AG08395 (cell line): ENCODE results near the gene MRC2.
A peak's percentile ranks its signal among the peaks of the same experiment; 100 is the strongest.

Experiments used
- DNase-seq: peaks from one replicate; pipeline ENCODE4 v3.0.0; 2012; ENCODE audit warnings: mixed read lengths, low spot score

The MRC2 gene

DNA sequence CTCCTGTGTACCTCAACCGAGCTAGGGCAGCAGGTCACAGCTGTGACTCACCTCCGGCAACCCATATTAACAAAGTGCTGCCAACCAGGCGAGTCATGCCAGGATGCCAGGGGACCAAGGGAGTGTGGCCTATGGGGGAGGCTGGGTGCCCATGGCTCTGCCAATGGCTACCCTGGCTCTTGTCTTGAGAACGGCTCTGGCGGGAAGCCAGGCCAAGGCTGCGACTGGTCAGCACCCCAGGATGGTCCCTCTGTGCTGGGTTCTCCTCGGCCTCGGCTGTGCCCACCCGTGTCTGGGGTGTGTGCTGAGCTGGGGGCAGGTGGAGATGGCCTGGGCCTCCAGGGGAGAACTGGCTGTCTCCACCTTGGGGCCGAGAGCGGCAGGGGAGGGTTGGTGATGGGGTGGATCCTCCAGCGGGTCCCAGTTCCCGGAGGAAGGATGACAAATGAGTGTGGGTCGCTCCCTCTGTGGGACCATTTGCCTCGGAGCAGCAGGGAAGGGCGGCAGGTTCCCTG, 75.8 kb downstream of the MRC2 start:
- peak; percentile 50 for DNase-seq

DNA sequence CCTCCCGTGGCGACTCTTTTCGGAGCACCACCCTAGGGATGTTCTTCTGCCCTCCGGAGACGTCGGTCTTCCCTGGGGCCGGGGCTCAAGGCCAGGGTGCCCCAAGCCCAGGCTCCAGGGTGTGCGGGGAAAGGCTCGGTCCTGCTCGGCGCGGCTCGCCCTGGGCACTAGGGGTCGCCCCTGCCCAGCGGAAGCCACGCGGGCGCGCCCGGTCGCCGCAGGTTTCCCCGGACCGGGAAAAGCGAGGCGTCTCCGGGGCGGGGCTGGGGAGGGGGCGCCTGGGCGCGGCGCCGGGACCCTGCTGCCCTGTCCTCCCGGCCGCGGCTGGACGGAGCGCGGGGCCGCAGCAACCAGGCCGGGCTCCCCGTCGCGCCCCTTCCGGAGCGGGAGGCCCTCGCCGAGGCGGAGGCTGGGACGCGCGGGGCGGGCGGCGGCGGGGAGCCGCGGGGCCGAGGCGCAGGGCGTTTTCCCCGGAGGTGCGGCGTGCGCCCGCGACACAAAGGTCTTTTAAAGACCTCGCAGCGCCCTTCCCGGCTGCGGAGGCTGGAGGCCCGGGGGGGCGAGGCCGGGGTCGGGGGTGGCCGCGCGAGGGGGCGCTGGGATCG, 76.4 kb downstream of the MRC2 start:
- DNase-seq = peak; percentile 72

DNA sequence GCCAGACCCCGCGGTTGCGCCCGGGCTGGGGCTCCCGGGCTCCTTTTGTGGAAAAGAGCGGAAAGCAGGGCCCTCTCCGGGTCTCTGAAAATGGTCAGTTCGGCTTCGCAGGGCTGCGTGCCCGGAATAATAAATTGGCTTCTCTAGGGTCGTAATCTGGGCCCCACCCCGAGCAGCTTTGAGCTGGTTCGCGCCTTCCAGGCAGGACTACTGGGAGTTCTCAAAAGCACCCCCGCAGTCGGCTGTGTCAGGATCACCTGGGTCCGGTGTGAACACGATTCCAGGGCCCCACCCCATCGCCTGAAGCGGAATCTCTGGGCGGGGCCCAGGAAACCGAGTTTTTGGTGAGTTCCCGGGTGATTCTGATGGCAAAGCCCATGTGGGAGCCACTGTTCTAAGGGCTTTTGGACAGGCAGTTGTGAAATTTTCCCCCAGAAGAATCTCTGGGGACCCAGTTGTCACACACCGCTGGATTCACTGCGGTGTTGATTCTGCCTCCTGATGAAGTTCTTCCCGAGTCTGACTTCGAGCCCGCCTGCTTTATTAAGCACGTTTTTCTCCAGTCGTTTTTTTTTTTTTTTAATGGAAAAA, 77.0 kb downstream of the MRC2 start:
- DNase-seq = no peak

DNA sequence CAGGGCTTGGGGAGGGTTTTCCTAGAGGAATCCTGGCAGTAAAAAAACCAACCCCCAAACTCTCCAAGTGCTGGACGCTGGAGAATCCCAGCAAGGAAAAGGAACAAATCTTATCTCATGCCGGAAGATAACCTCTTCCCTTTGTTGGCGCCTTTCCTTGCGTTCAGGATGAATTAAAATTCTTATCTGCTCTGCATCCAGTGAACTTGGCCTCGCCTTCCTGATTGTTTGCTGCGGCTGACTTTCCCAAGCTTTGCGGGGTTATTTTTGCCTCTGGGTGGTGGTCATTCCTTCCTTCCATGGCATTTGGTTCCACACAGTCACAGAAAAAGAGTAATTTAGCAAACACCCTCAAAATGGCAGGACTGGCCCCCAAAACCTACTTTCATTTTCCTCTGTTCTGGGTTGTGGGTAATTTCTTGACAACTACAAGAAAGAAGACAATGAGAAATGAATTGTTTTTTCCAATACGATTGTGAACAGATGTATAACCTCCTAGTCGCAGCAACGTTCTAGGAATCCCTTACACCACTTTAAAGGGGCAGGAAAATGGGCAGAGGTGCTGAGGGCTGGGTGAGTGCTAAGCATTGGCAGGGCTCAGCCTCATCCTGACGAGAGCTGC, 77.8 kb downstream of the MRC2 start:
- no peak for DNase-seq

DNA sequence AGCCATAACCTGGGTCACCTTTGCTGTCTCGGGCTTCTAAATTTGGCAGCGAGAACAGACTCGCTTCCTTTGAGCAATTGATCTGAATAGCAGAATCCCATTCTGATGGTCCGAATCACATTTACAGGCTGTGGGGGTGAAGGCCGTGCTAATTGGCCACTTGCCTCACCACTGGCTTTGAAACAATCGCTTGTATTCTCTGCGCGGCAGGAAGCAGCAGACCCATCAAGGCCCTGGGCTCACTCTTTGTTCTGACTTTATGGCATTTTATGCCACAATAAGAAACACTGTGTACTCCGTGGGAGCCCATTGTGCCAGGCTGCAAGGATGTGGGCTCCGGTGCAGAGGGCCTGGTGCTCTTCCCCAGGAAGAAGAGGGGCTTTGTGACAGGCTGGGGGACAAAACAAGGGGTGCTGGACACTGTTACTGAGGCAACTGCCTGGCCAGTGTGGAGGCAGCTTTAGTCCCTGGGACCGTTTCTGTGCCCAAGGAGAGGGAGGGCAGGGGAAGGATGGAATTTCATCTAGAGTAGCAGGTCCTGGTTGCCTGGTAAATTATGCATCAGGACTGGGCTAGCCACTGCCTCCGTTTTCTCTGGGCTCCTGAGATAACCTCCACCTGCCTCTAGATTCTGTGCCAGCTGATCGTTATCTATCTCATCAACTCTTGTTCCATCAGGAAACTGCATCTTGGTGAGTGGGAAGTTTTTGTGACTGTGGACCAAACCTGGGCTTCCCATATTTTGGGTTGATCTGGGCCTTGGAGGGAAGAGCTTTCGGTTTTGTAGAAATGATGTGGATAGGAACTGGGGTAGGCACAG, 78.5 kb downstream of the MRC2 start:
- DNase-seq = no peak

DNA sequence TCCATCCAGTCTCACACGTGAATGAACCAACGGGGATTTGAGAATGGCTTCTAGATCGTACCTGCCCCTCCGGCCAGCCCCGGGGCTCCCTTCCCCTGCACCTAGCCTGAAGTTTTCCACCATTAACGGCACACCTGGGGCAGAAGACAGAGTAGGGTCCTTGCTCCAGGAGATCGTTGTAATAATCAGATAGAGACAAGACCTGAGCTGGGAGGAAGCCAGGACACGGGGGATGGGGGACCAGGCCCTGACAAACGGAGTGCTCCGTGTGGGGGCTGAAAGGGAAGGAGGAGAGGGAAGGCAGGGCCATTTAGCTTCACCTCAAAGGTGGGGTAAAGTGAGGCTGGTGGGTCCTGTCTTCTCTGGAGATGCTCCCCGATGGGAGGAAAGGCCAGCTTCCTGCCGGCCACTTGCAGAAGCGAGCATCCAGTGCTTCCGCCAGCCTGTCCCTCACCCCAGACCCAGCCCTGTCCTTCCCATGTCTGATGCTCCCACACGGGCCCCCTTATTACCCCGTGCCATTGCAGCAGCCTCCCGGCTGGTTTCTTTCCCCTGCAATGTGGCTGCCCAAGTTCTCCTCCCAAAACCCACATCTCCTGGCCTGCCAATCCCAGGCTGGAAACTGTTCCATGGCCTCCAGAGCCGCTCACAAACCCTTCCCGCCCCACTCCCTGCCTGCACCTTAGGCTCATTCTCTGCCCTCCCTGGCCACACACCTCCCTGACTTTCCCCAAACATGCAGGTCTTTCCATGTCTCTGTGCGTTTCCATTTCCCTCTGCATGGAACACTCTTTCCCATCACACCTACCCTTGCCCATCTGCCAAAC, 79.3 kb downstream of the MRC2 start:
- DNase-seq = no peak

DNA sequence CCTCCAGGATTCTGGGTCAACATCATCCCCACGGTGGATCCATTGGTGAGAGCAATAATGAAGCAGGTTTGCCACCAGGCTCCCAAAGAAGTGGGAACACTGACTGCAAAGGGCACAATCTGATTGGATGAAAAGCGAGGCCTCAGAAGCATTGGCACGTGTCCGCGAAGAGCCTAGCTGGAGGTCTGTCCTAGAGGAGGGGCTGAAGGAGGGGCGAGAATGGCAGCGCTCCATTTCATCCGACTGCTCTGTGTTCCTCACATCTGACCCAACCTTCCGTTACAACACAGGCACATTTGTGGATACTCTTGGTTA, 79.9 kb downstream of the MRC2 start:
- no peak for DNase-seq

DNA sequence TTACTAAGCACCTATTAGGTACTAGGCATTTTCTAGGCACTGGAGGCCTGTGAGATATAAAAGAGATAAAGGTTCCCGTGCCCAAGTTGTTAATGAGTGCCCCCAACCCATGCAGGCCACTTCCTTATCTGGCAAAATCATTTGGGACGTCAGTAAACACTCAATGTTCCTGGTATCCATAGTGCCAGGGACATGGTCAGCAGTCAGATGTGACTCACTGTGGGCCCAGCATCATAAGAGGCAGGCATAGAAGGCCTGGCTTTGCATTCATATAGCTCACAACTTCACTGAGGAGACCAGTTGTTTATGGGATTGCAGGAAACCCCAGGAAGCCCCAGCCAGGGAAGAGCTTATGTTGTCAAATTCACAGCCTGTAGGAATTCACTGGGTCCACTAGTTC, 81.1 kb downstream of the MRC2 start:
- no peak for DNase-seq

DNA sequence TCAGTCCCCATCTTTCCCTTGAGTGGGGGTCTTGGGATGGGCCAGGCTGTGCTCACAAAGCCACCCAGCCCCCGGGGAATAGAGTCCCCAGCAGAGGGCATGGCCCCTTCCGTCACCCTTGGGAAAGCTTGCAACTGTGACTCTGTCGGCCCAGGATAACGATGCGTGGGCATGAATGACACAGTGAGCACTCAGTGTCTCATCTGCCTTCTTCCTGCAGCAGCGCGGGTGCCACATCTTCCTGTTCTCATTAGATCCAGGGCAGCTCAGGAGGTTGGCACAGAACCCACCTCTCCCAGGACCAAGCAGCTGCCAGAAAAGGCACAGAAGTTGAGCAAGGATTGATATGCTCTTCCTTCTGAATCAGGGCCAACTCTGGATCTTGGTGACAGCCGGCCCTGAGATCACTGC, 84.7 kb downstream of the MRC2 start:
- no peak for DNase-seq

DNA sequence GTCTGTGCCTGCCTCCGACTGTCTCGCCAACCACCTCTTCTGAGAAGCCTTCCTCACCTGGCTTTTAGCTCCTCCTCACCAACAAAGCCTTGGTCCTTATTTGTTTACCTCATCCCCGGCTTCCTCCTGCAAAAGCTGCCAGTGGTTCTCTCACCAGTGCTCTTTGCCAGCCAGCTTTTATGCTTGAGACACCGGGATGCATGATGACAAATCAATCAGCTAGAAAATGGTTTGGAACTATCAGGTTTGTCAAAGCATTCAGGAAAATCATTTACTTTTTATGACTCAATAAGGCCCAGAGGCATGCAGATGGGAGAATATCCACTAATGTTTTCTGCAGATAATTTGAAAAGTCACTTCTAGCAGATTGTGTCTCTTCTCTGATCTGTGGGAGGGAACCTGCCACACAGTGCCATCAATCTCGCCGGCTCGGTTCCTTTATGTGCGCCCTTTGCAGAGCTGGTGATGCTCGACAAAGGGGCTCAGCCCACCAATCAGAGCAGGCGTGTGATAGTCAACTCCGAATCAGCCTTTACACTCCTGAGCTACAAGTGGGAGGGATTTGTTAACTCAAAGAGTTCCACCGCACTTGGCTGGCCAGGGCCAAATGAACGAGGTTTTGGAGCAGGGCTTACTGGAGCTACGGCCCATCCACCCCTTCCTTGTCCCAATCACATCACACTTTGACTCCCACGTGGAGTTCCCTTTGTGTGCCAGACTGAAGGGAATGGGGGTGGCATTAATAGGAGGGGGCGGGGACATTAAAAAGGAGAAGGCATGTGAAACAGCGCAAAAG, 85.8 kb downstream of the MRC2 start:
- no peak for DNase-seq

DNA sequence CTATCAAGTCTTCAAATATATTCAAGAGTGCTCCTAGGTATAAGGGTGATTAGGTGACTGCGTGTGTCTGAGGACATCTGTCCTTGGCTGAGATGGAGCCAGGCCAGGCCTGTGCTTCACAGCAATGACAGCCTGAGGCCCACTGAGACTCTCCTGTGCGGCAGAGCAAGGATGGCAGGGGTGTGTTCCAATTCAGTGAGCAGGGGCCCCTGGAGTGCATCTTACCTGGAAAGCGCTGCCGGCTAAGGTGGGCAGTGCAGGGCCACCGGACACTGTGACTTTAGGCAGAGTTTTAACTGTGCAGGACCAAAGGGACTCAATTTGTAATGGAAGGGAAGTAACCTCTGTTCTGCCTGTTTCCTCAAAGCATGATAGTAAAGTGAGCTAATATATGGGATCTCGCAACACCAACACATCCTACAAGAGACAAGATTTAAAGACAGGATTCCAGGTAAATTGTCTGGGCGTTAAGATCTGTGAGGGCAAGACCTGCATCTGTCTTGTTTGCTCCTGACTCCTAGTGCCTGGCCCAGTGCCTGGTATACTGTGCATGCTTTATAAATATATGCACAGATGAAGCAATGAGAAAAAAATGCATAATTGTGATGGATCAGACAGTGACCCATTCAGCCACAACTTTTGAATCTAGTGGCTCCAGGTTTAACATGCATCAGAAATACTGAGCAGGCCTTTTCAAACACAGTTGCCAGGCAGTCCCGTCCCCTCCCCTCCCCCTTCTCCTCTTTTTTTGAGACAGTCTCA, 86.7 kb downstream of the MRC2 start:
- DNase-seq = peak; percentile 38

DNA sequence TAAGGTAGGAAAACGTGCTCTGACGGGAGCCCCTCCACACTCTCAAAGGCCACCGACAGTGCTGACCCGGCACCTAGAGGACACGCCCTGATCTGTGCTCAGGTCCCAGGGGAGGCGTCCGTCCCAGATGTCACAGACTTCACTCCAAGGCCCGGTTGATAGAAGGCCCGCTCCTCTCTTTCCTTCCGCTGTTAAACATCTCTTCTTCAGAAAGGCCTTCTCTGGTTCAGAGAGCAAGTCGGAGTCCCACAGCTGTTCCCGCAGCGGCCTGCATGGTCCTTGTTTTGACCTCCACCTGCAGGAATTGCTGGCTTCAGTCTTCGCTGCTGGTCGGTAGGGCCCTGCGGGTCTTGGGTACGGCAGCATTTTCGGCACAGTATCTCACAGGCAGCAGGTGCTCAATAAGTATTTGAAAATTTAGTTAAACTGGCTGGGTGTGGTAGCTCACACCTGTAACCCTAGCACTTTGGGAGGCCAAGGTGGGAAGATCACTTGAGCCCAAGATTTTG, 88.5 kb downstream of the MRC2 start:
- DNase-seq = no peak

DNA sequence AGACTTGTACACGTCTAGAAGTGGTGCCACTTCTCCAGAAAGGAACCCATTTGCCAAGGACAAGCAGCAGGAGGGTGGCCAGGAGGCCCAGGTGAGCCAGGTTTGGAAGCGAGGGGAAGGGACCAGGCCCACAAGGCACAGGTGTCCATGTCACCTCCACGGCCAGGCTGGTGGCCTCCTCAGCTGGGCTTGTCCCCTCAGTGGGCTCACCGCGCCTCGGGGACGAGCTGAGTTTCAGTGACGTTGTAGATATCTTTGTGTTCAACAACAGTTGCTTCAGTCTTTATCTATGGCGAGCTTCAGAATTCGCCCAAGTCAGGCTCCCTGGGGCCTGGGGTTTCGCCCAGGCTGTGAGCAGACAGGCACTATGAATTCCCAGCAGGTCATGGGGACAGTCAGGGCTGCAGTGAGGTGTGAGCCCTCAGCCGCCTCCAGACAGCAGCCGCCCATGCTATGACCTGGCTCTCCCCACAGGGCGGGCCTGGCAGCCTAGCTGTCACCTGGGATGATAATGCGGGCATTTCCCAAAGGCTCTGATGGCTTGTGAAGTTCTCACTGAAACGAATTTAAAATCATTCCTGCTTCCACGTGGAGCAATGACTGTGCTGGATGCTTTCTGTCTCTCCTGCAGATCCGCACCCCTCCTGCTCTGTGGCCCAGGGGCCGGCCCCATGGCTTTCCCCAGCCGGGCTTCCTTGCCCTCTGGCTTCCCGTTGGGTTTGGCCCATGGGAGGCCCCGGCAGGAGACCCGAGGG, 89.5 kb downstream of the MRC2 start:
- no peak for DNase-seq

DNA sequence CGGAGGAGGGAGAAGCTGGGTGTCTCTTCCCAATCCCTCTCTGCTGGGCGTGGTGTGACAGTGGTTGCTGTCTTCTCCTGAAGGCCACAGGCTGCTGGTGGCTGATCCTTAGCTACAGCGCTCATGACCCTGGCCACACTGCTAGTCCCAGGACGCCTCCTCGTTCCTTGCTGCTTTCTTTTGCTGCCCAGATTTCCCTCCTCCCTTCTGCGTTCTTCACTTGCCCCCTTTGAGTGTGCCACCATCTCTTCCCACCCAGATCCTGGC, 90.1 kb downstream of the MRC2 start:
- DNase-seq = no peak

DNA sequence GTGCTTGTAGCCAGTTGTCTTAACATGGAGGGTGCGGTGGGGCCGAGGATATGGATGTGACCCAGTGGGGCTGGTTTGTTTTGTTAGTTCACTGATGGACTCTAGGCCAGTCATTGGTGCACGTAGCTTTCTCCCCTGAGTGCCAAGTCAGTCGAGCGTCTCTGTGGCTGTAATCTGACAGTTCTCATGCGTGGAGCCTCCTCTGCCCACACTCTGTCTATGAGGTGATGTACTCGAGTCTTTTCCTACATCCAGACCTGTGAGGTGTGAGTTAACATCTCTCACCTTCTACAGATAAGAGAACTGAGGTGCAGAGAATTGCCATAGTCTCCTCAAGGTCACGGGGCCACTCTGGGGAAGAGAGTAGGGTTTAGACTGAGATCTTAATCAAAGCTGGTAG, 90.4 kb downstream of the MRC2 start:
- DNase-seq = no peak

DNA sequence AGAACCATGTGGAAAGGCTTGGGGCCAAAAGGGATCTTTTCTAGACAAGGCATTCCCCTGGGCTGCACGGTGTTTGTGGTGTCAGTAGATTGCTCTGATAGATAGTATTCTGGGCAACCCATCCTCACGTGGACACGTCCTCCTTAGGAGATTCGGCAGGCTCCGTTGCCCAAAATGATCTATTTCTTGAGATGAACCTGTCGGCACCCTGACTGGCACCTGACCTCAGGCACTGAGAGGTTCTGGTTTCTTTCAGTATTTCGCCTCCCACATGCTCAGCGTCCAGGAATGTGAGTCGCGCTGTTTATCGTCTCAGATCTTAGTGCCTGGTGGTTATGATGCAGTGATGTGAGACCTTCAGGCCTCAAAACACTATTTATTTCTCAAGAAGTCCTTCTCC, 91.0 kb downstream of the MRC2 start:
- DNase-seq = no peak

DNA sequence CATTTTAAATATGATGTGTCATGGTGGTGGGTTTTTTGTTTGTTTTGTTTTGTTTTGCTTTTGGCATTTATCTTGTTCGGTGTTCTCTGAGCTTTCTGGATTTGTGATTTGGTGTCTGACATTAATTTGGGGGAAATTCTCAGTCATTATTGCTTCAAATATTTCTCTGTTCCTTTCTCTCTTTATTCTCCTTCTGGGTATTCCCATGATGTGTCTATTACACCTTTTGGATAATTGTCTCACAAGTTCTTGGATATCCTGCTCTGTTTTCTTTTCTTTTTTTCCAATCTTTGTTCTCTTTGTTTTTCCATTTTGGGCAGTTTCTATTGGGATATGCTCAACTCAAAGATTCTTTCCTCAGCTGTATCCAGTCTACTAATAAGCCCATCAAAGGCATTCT, 92.1 kb downstream of the MRC2 start:
- DNase-seq = no peak

DNA sequence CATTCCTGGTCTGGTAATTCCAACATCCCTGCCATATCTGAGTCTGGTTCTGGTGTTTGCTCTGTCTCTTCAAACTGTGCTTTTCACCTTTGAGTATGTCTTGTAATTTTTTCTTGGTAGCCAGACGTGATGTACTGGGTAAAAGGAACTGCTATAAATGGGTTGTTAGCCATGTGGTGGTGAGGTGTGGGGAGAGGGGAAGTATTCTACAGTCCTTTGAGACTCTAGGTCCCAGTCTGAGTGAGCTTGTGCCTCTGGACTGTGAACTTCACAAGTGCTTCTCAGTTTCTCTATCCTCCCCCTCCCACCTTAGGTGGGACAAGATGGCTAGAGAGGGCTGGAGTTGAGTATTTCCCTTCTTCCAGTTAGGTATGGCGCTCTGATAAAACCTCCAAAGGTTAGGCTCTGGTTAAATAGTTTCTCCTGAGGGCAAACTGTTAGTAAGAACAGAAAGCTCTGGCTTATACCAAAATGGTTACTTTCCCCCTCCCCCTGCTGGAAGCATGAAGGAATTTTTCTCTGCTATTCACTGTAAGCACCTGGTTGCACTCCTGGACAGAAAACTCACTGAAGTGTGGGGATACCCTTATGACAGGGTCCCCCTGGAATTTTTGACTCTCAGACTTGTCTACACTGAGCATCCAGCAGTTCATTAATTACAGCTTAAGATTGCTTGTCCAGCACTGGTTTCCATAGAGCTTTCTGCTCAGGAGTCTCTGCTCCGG, 92.8 kb downstream of the MRC2 start:
- DNase-seq = no peak

DNA sequence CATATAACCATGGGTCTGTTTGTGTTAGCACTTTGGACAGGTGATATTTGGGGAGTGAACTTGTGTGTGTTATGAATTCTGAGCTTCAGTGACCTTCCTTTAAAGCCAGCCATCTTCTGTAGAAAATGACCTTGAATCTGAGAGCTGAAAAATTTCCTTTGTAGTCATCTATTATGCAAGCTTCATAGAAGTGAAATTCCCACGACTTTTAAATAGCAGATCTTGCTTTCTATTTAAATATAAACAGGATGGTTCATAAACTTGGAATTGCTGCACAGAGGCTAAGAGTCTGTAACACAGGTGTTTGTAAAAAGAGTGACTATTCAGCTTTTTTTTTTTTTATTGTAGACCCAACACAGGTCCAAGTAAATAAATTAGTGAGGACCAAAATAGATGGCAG, 95.2 kb downstream of the MRC2 start:
- DNase-seq = no peak
